Chondrocyte (in vitro differentiated cells): ENCODE results near the gene SPRED2. TPM values are rescaled to one million over a fixed set of nuclear protein-coding genes. Genes with fewer than 3 reads are reported as not detected.

Experiments
- DNase-seq: peaks from one replicate; pipeline ENCODE4 v3.0.0; 2021; ENCODE audit warnings: mixed read lengths, low spot score
- H3K27ac Mint-ChIP-seq: one replicate; pipeline ENCODE4 v1.8.0; 2021; ENCODE audit warnings: mild to moderate bottlenecking, moderate library complexity, mixed read lengths; ENCODE audit not compliant: unreplicated experiment
- H3K27me3 Mint-ChIP-seq: 2 replicates; pipeline ENCODE4 v1.8.0; 2021; ENCODE audit warnings: low read depth, mixed read lengths
- H3K36me3 Mint-ChIP-seq: 2 replicates; pipeline ENCODE4 v1.8.0; 2021; ENCODE audit warnings: low read depth, mixed read lengths
- H3K4me1 Mint-ChIP-seq: 2 replicates; pipeline ENCODE4 v1.8.0; 2021; ENCODE audit warnings: low read depth, mild to moderate bottlenecking, mixed read lengths
- H3K4me3 Mint-ChIP-seq: one replicate; pipeline ENCODE4 v1.8.0; 2021; ENCODE audit warnings: mild to moderate bottlenecking, moderate library complexity, mixed read lengths; ENCODE audit not compliant: unreplicated experiment
- H3K9me3 Mint-ChIP-seq: 2 replicates; pipeline ENCODE4 v1.8.0; 2021; ENCODE audit warnings: low read depth, mixed read lengths
- CTCF ChIP-seq: fragments of 200-600 bp; sonication (generic); IDR thresholded peaks from 2 replicates; pipeline ENCODE4 v1.5.0; 2021; ENCODE audit warnings: antibody characterized with exemption, mild to moderate bottlenecking, moderate library complexity
- total RNA-seq: library from RNA; stranded (reverse); gene quantifications from 3 replicates; pipeline ENCODE4 v1.2.1, GENCODE V29; 2021

Gene SPRED2
- total RNA-seq, 1 donor from 2014 or later = 23.1 TPM

- Mint-ChIP-seq H3K27ac (no peak overlapping the region), H3K4me1 (peaks cover 63% of the 10 kb centered on the region), H3K9me3 (no peaks in the 10 kb centered on the region), H3K4me3 (no peak overlapping the region), H3K36me3 (no peaks in the 10 kb centered on the region), H3K27me3 (no peaks in the 10 kb centered on the region)
- no peak for DNase-seq
- TF ChIP-seq CTCF = no peak
Measured at GRCh38 chr2:65355186-65355831, 77.1 kb downstream of the SPRED2 start.

- Mint-ChIP-seq H3K9me3 (no peaks in the 10 kb centered on the region), H3K27me3 (no peaks in the 10 kb centered on the region), H3K4me1 (peaks cover 65% of the 10 kb centered on the region), H3K4me3 (no peak overlapping the region), H3K27ac (no peak overlapping the region), H3K36me3 (no peaks in the 10 kb centered on the region)
- no peak for DNase-seq
- no peak for TF ChIP-seq CTCF
Measured at GRCh38 chr2:65354773-65355172, 77.6 kb downstream of the SPRED2 start.

- no peak for DNase-seq
- Mint-ChIP-seq H3K9me3 (no peaks in the 10 kb centered on the region), H3K27ac (no peak overlapping the region), H3K36me3 (no peaks in the 10 kb centered on the region), H3K4me3 (no peak overlapping the region), H3K4me1 (peaks cover 65% of the 10 kb centered on the region), H3K27me3 (no peaks in the 10 kb centered on the region)
- TF ChIP-seq CTCF = no peak
Measured at GRCh38 chr2:65353927-65354326, 78.5 kb downstream of the SPRED2 start.

DNA sequence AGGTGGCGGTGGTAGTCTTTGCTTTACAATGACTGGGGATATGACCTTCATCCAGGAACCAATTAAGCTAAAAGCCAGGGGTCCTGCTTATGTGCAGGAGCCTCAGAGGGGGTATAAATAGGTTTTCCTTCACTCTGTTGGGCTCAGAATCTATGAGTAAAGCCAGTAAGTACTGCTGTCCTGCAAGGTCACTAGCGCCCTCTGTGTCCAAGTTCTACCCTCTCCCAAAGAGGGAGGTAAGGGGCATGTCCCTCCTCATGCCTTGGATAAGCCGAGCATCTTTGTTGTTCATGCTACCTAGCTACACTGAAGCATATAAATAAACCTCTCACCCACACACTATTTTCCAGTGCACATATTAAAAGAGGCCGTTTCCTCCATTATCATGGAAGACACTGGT is 79.4 kb downstream of the SPRED2 start:
- Mint-ChIP-seq H3K27me3 (no peaks in the 10 kb centered on the region), H3K4me1 (peaks cover 58% of the 10 kb centered on the region), H3K4me3 (no peak overlapping the region), H3K9me3 (no peaks in the 10 kb centered on the region), H3K27ac (no peak overlapping the region), H3K36me3 (no peaks in the 10 kb centered on the region)
- no peak for DNase-seq
- no peak for TF ChIP-seq CTCF

DNA sequence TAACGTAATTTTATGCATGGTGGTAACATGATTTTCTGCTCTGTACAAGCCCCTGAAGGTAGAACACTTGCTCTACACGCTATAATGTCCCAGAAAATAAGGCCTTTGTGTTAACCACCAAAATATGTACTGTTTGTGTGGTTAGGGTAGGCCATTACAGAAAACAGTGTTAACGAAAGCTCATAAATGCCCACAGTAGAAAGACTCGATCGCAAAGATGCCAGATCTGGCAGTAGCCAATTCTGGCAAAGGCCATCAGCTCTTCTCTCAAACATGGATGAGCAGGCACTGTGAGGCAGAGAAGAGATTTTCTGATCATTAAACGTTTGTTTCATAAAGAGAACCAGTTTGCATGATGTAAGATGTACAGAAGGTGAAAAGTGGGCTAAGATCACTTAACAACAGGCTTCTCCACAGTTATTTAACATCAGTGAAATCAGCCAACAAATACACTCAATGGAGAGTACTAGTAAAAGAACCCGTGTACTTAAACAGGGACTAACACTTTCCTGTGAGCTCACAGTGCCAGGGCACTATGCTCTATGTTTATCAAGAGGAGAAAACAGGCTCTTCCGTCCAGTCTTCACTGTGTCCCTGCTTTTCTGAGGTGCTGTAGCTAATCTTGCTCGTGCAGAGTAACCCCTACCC is 80.3 kb downstream of the SPRED2 start:
- Mint-ChIP-seq H3K4me1 (peaks cover 52% of the 10 kb centered on the region), H3K9me3 (no peaks in the 10 kb centered on the region), H3K27me3 (no peaks in the 10 kb centered on the region), H3K4me3 (no peak overlapping the region), H3K36me3 (no peaks in the 10 kb centered on the region), H3K27ac (peak overlapping the region; percentile 49)
- DNase-seq = no peak
- no peak for TF ChIP-seq CTCF
